Sigmoid colon (tissue), 3 donors: ENCODE results near the gene AMFR.

Experiments
- CTCF ChIP-seq, 4 experiments: fragments of 450-650 bp in 3 of 4; fragments of 200-600 bp in 1 of 4; IDR thresholded peaks; one replicate each; pipeline ENCODE4 v1.5.1; 2016 to 2019; ENCODE audit warnings: antibody characterized with exemption in 4 of 4, mild to moderate bottlenecking in 3 of 4, moderate library complexity in 2 of 4
- POLR2A ChIP-seq, 2 donors: fragments of 450-650 bp; IDR thresholded peaks; one replicate each; pipeline ENCODE4 v1.6.1; 2016; ENCODE audit warnings: antibody characterized with exemption in 2 of 2, mild to moderate bottlenecking in 2 of 2, moderate library complexity in 2 of 2

- no peak for TF ChIP-seq CTCF (IDR thresholded peaks at IDR 0.05)
- no peak for TF ChIP-seq POLR2A (IDR thresholded peaks at IDR 0.05)
These were observed 4.0 kb downstream of the AMFR start for GRCh38 chr16:56421313-56421712.
